Stimulated activated CD4-positive, alpha-beta T cell treated with anti-CD3 and anti-CD28 coated beads, Interleukin-1b, Interleukin-23, amount 100 ng/mL, for 48 hours (primary cell): ENCODE measurements around the gene STAG3.
"Not testable (repeated sequence)": the region's sequence is repeated elsewhere in the genome, so short reads cannot be mapped to it uniquely, and the experiment has no call there.

ENCODE experiments used
- DNase-seq: peaks from one replicate; pipeline ENCODE4 v3.0.0-alpha.2; 2020

The STAG3 gene

DNA sequence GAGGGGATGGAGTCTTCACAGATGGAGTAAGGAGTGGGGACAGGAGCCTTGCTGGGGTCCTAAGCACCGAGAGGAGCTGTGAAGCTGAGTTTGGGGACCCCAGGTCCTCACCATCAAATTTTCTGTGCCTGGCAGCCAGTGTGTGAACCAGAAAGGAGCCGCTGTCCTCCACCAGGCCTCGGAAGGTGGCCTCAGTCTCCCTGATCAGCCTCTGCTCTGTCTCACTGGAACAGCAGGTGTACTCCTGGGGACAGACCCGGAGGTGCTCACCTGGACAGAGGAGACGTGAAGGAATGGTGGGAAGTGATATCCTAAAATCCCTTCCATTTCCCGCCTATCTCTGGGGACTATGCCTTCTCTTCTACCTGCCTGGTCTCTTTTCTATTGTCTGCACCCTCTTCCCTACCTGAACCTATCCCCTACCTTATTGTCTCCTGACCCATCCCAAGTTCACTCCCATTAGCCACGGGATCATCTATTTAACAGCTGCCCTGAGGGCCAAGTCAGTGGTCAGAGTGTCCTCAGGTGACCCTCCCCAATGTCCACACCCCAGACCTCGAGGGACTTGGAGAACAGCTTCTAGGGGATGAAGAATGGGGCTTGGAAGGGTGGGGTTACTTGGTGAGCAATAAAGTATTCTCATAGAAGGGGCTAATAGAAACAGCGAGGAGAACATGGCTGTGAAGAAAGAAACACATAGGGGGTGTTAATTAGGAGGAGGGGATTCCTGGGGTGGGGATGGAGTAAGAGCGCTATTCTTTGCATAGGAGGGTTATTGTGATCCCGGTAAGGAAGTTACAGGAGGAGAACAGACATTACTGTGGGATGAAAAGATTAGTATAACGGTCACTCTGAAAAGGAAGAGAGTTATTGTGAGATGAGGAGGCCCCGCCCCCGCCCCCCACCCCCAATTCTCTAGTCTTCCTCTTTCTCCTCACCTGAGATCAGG, 1.3 kb upstream of the STAG3 start:
- no peak for DNase-seq

DNA sequence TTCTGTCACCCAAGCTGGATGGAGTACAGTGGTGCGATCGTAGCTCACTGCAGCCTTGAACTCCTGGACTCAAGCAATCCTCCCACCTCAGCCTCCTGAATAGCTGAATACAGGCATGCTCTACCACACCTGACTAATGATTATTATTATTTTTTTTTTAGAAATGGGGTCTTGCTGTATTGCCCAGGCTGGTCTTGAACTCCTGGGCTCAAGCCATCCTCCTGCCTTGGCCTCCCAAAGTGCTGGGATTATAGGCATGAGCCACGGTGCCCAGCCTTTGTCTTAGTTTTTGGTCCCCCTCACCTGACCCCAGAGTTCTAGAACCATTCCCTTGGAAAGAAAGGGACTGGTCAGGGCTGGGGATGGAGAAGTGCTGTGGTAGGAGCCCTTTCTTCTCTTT, 2.4 kb downstream of the STAG3 start:
- DNase-seq = not testable (repeated sequence)

DNA sequence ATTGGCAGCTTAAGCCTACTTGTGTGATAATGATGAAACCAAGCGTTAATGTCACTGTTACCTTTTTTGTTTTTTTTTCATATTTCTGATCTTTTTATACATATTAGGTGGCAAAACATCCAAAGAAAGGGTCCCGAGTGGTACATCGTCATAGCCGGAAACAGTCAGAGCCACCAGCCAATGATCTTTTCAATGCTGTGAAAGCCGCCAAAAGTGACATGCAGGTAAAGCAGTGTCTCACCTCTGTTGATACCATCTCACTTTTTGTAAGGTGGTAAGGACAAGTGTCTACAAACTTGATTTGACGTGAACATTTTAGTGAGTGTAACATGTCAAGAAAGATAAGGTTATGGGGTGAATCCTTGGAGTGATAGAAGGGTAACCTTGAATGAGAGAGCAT, 4.9 kb downstream of the STAG3 start:
- not testable (repeated sequence) for DNase-seq

DNA sequence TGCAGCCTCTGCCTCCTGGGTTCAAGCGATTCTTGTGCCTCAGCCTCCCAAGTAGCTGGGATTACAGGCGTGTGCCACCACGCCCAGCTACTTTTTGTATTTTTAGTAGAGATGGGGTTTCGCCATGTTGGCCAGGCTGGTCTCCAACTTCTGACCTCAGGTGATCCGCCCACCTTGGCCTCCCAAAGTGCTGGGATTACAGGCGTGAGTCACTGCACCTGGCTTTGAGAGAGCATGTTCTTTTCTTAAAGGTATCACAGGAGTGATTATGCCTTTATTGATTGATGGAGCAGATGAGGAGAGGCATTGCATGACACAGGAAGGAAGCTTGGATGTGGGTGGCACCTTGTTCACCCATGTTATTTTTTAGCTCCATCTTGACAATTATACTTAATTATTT, 5.4 kb downstream of the STAG3 start:
- not testable (repeated sequence) for DNase-seq

DNA sequence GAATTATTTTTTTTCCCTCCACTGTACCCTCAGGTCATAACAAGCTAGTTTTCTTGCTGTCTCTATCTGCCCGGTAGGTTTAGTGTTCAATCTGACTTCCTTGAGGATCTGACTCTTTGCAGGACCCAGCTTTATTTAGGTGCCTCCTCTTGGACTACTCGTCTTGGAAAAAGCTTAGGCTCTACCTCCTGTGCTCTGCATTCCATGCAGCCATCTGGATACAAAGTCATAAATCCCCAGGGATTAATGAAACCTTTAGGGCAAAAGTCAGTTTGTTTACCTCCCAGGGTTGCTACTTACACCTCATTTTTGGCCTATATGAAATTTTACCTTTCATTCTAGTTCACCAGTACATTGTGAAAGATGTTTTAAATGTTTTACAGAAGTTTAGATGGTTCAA, 8.0 kb downstream of the STAG3 start:
- no peak for DNase-seq

DNA sequence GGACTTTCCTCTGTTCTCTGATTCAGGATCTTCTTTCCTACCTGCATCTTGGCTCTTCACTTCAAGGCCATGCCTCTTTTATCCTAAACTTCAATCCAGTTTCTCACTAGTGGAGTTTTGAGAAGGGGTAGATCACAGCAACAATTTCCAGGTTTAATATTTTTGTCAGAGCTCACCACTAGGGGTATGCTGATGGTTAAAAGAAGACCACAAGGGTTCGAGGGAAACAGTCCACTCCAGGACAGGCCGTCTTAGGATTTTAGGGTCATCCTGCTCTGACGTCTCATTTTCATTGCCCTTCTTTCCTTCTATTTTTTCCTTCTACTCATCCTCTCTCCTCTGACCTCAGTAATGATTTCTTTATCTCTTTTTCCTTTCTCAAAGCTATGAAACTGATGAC, 11.3 kb downstream of the STAG3 start:
- no peak for DNase-seq

DNA sequence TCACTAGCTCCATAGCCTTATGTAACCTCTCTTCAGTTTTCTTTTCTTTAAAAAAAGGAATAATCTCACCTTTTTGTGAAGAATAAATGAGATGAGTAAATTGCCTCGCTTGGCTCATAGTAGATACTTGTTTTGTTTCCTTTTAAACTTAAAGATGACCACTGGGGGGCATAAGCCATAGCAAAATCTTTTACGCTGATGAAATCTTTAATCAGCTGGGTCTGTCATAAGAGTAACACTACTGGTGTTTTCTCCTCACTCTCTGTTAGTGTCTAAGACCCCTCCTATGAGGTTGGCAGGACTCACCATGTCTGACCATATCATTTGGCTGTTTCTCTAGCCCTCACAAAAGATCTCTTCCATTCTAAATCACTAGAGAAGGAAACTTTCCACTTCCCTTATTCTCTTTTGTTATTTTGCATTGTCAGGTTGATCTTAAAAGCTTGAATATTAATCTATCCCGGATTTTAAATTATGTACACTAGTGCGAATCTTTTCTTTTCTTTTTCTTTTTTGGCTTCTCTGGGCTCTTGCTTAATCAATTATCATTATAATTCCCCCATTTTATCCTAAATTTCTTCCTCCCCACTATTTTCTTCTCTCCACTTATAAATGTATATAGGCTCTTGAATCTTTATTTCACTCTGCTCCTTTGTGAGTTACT, 12.5 kb downstream of the STAG3 start:
- no peak for DNase-seq

DNA sequence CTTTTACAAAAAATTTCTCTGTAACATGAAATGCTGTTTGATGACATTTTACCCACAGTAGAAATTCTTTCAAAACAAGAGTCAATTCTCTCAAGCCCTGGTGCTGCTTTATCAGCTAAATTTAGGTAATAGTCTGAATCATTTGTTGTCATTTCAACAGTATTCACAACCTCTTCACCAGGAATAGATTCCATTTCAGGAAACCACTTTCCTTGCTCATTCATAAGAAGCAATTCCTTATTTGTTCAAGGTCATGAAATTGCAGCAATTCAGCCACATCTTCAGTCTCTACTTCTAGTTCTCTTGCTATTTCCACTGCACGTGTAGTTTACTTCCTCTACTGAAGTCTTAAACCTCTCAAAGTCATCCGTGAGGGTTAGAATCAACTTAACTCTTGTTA, 14.1 kb downstream of the STAG3 start:
- no peak for DNase-seq

DNA sequence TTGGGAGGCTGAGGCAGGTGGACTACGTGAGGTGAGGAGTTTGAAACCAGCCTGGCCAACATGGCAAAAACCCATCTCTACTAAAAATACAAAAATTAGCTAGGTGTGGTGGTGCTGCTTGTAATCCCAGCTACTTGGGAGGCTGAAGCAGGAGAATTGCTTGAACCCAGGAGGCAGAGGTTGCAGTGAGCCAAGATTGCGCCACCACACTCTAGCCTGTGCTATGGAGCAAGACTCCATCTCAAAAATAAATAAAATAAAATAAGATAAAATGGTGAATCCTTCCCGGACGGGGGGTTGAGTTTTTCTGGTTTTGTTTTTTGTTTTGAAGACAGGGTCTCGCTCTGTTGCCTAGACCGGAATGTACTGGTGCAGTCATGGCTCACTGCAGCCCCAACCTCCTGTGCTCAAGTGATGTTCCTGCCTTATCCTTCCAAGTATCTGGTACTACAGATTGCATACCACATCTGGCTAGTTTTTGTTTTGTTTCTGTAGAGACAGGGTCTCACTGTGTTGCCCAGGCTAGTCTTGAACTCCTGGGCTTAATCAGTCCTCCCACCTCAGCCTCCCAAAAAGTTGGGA, 14.7 kb downstream of the STAG3 start:
- not testable (repeated sequence) for DNase-seq

DNA sequence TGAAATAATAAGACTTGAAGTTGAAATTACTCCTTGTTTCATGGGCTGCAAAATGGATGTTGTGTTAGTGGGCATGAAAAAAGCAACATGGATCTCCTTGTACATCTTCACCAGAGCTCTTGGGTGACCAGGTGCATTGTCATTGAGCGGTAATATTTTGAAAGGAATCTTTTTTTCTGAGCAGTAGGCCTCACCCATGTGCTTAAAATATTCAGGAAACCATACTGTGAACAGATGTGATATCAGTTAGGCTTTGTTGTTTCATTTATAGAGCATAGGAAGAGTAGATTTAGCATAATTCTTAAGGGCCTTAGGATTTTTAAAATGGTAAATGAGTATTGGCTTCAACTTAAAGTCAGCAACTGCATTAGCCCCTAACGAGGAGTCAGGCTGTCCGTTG, 15.3 kb downstream of the STAG3 start:
- DNase-seq = no peak

DNA sequence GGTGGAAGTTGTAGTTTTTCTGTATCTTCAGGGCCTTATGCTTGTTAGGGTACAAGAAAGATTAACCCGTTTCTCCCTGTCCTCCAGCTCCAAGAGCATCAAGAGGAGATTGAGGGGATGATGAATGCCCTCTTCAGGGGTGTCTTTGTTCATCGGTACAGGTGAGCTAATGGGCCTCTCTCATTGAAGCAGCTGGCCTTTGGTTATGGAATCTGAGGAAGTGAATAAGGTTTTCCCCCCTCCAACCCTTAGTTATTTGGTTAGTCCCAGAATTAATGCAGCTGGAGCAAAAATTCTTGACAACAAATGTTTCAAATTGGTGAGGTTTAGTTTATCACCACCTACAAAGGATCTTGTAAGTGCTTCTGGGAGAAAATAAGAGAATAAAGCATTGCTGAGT, 17.5 kb downstream of the STAG3 start:
- no peak for DNase-seq

DNA sequence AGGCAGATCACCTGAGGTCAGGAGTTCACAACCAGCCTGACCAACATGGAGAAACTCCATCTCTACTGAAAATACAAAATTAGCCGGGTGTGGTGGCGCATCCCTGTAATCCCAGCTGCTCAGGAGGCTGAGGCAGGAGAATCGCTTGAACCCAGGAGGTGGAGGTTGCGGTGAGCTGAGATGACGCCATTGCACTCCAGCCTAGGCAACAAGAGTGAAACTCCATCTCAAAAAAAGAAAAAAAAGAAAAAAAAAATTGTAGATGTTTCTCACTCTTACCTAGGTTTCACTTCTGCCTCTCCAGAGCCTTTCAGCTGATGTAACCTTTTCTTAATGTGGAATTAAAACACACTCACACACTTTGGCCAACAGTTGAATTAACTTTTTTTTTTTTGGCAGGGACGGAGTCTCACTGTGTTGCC, 18.2 kb downstream of the STAG3 start:
- DNase-seq = not testable (repeated sequence)

DNA sequence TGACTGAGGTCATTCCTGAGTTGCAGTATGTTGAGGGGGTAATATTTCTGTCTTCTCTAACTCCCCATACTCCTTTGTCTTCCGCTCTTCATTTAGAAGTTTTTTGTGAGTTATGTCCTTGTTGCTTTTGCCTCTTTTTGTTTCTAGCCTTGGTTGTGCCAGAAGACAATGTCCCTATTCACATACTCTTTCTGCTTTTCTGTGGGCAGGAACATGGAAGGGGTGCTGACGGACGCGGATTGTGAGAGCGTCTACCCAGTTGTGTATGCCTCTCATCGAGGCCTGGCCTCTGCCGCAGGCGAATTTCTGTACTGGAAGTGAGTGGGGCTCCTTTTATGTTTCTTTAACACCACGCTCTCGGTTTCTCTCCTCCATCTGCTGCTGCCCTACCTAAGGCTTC, 20.5 kb downstream of the STAG3 start:
- DNase-seq = no peak

DNA sequence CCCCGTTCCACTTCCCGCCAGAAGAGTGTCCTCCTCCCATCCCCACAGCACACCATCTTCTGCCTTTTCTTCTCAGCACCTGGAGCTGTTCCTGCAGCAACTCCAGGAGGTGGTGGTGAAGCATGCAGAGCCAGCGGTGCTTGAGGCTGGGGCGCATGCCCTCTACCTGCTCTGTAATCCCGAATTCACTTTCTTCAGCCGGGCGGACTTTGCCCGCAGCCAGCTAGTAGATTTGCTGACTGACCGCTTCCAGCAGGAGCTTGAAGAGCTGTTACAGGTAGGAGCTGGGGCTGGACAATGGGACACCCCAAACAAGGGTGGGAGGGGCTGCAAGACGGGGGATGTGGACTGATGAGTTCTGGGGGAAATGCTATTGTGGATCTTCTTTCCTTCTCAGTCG, 23.0 kb downstream of the STAG3 start:
- no peak for DNase-seq

DNA sequence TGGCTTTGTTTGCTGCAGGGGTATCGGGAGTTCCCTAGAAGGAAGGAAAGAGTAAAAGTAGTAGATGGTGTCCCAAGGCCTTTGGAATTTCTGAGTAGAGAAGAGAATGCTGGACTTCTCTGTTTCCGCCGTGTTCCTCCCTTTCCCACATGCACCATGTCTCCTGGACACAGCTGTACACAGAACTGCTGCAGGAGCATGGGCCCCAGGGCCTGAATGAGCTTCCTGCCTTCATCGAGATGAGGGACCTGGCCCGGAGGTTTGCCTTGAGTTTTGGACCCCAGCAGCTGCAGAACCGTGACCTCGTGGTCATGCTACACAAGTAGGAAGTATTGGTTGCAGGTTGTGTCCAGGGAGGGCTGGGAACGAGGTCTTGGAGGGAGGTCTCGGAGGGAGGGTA, 26.7 kb downstream of the STAG3 start:
- DNase-seq = no peak

DNA sequence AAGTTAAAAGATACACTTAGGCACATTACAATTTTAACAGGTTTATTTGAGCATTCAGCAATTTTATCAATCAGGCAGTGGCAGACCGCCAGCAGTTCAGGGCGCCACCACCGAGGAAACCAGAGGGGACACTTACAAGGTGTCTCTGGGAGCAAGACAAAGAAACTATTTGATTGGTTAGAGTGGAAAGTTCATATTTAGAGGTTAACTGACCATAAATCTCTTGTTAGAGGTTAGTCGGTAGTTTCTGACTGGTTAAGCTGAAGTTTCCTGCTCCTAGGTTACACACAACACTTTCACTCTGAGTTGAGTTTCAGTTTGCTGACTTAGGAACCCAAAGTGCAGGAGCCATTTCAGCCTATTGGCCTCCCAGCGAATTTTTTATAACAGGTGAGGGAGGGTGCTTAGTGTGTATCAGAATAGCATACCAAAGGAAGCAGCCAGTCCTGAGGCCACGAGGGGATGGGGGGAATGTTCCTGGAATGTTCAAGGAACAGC, 31.2 kb downstream of the STAG3 start:
- peak; percentile 65 for DNase-seq

DNA sequence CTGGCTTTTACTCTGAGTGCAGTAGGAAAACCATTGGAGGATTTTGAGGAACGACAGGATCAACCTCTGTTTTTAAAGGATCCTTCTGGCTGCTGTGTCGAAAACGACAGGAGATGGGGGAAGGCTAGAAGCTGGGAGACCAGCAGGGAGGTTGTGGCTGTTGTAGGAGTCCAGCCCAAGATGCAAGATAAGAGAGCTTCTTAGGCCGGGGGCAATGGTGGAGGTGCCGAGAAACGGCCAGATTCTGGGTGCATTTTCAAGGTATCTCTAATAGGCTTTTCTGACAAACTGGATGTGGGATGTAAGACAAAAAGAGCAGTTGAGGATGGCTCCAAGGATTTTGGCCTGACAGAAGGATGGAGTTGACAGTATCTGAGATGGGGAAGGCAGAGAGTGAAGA, 31.8 kb downstream of the STAG3 start:
- no peak for DNase-seq

DNA sequence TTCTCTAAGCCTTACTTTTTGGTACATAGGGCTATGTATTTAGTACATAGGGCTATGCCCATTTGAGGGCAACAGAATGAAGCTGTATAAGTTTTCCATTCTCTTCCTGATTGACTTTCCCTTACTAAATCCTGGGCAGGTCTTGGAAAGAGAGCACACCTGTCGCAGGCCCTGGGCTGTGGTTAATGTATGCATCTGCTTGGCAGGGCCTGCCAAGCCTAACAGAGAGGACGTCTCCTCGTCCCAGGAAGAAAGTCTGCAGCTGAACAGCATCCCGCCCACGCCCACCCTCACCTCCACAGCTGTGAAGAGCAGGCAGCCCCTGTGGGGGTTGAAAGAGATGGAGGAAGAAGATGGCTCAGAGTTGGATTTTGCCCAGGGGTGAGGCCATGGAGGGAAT, 33.1 kb downstream of the STAG3 start:
- DNase-seq = no peak

DNA sequence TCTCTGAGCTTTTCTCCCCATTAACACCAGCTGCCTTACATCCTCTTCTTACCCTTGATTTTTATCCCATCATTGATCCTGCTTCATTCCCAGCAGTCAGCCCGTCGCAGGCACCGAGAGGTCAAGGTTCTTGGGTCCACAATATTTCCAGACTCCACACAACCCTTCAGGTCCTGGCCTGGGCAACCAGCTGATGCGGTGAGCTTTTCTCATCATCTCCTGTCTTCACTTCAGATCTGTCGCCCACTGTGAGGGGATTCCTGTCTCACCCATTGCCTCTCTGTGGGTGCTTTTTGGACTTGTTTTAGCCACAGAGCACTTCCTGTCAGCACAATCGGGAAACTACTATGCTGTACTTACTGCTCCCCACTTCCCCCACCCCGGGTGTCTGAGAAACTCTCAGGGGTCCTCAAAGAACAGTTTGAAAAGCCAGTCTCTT, 33.6 kb downstream of the STAG3 start:
- peak; percentile 44 for DNase-seq

DNA sequence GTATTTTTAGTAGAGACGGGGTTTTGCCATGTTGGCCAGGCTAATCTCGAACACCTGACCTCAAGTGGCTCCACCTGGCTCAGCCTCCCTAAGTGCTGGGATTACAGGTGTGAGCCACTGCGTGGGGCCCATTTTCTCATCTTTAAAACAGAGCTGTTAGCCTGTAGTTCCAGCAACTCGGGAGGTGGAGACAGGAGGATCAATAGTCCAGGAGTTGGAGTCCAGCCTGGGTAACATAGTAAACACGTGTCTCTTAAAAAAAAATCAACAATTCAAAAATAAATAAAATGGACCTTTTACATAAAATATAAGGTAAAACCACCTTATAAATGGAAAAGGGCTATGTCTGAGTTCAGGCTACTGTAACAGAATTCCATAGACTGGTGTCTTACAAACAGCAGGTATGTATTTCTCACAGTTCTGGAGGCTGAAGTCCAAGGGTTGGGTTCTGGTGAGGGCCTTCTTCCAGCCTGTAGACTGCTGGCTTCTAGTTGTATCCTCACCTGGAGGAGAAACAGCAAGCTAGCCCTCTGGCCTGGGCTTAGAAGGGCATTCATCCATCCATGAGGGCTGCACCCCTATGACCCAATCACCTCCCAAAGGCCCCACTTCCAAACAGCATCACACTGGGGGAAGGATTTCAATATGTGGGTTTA, 35.0 kb downstream of the STAG3 start:
- DNase-seq = no peak

DNA sequence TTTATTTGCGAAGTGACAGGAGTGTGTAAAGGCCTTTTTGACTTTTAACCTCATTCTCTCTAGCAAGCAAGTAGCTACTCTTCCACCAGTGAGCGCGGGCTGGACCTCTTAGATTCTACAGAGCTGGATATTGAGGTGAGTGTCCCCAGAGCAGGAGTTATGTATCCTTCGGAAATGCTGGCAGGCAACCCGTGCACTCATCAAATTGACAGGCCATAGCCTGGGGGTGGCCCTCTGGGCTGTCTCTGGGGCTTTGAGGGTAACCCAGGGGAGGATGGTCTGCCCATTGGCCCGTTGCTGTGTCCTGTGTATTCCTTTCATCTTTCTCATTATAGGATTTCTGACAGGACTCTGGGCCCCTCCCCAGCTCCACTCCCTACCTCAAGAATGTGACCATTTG, 36.0 kb downstream of the STAG3 start:
- no peak for DNase-seq

DNA sequence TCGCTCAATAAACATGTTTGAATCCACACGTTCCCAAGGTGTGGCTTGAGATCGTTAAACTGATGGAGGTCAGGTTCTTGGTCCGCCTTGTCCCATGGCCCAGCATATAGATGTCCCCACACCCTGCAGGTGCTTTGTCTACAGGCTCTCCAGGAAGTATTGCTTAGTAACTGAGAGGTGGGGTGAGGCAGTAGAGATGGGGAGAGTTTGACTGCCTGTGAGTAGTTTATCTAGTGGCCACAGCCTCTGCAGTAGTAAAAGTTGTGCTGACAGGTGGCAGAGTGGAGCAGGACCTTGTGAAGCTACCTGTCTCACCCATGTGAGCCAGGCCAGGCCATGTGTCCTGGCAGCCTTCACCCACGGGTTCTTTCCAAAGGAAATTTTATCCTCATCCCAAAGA, 36.6 kb downstream of the STAG3 start:
- DNase-seq = not testable (repeated sequence)

DNA sequence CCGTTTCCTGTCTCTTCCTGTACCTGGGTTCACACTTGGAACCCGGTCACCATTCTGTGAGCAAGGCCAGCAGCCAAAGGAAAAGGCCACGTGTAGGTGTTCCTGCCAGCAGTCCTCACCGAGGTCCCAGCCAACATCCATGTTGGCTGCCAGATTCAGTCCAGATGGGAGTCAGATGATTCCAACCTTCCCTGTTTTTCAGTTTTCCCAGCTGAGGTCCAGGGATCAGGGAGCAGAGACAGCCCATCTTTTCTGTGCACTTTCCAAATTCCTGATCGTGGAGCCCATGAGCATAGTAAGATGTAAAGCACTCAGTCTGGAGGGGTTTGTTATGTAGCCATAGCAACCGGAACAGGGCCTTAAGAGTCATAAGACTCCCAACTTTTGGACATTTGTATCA, 38.2 kb downstream of the STAG3 start:
- no peak for DNase-seq
